Transverse colon (tissue), 4 donors: ENCODE results near the gene RPL38.

Experiments used
- POLR2AphosphoS5 ChIP-seq, 3 donors: sonication (generic); formaldehyde crosslinking; IDR thresholded peaks; one replicate each; pipeline ENCODE4 v1.6.1; 2016; ENCODE audit warnings: antibody characterized with exemption in 3 of 3
- TF ChIP-seq, protein P1 (sequence below), 5 experiments: fragments of 200-600 bp in 3 of 5; fragments of 450-650 bp in 2 of 5; sonication (generic) in 3 of 5; IDR thresholded peaks; 1 replicate in 2 of 5; 2 replicates in 3 of 5; pipeline ENCODE4 v1.5.1; 2016 to 2017; ENCODE audit warnings: antibody characterized with exemption in 5 of 5, inconsistent platforms in 3 of 5, mild to moderate bottlenecking in 2 of 5, moderate library complexity in 1 of 5

DNA sequence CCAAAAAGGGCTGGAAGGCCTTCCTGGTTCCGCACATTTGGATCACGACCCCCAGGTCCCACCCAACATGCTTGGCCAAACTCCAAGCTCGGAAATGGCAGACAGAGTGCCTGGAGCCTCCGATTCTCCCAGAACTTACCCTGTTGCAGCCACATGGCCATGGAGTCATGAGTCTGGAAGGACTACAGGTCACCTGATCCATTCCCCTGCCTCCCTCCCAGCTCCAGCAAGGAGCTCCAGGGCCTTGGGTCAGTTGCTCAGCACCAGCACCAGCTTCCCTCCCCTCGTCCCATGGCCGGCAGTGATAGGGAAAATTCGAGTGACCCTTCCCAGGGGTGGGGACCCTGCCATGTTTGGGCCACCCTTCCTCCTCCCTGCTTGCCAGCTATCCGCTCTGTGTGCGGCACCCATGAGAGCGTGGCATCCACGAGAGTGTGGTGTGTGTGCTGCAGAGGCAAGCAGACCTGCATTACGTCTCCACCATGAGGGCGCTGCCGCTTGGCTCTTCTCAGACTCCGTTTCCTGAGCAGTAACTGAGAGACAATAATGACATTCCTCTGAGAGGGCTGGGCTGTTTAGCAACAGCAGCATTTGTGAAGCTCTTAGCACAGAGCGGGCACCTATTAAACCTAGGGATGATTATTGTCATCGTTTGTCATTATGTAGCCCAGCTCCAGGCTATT, 21.3 kb upstream of the RPL38 start:
- TF ChIP-seq, protein P1, sequence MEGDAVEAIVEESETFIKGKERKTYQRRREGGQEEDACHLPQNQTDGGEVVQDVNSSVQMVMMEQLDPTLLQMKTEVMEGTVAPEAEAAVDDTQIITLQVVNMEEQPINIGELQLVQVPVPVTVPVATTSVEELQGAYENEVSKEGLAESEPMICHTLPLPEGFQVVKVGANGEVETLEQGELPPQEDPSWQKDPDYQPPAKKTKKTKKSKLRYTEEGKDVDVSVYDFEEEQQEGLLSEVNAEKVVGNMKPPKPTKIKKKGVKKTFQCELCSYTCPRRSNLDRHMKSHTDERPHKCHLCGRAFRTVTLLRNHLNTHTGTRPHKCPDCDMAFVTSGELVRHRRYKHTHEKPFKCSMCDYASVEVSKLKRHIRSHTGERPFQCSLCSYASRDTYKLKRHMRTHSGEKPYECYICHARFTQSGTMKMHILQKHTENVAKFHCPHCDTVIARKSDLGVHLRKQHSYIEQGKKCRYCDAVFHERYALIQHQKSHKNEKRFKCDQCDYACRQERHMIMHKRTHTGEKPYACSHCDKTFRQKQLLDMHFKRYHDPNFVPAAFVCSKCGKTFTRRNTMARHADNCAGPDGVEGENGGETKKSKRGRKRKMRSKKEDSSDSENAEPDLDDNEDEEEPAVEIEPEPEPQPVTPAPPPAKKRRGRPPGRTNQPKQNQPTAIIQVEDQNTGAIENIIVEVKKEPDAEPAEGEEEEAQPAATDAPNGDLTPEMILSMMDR (IDR thresholded peaks at IDR 0.05): no peak
- TF ChIP-seq POLR2AphosphoS5 (IDR thresholded peaks at IDR 0.05): no peak
